Calu3 (cell line): Measurements from ENCODE around the gene SPRED1. TPM values are rescaled to one million over a fixed set of nuclear protein-coding genes. Genes with fewer than 3 reads are reported as not detected.

Source experiments
- BruUV-seq: library from RNA; stranded (reverse); fragments of 400-500 nt; replicated peaks from 2 replicates; lab custom pipeline; 2021; lab: Mats Ljungman, UMichigan
- CTCF ChIA-PET: fragments of 300-600 bp; sonication (Branson Sonifier 250); formaldehyde crosslinking; loops from one replicate; lab custom pipeline; 2022; ENCODE audit warnings: antibody characterized with exemption; lab: Charles Lee
- DNase-seq: peaks from one replicate; pipeline ENCODE4 v3.0.0; 2022
- H3K27ac Mint-ChIP-seq: one replicate; pipeline ENCODE4 v1.8.0; 2022; ENCODE audit warnings: mixed read lengths; ENCODE audit not compliant: unreplicated experiment
- H3K27me3 Mint-ChIP-seq: one replicate; pipeline ENCODE4 v1.8.0; 2022; ENCODE audit warnings: mixed read lengths; ENCODE audit not compliant: unreplicated experiment
- H3K36me3 Mint-ChIP-seq: one replicate; pipeline ENCODE4 v1.8.0; 2022; ENCODE audit warnings: mild to moderate bottlenecking, moderate library complexity, mixed read lengths; ENCODE audit not compliant: insufficient read depth, unreplicated experiment
- H3K4me1 Mint-ChIP-seq: one replicate; pipeline ENCODE4 v1.8.0; 2022; ENCODE audit warnings: mild to moderate bottlenecking, low read depth, mixed read lengths; ENCODE audit not compliant: unreplicated experiment
- H3K4me3 Mint-ChIP-seq: one replicate; pipeline ENCODE4 v1.8.0; 2022; ENCODE audit warnings: mild to moderate bottlenecking, low read depth, moderate library complexity, mixed read lengths; ENCODE audit not compliant: unreplicated experiment
- H3K9me3 Mint-ChIP-seq: one replicate; pipeline ENCODE4 v1.8.0; 2022; ENCODE audit warnings: low read depth, mixed read lengths; ENCODE audit not compliant: unreplicated experiment
- intact Hi-C: fragments of 100-400 bp; cut with micrococcal nuclease; formaldehyde crosslinking; loops from one replicate; pipeline ENCODE4 v1.10.0; 2022; ENCODE audit not compliant: unreplicated experiment
- total RNA-seq: library from RNA; stranded (reverse); gene quantifications from 2 replicates; pipeline ENCODE4 v1.2.3, GENCODE V29; 2022
- TF ChIP-seq, protein P1 (sequence below): fragments of 200-600 bp; IDR thresholded peaks from one replicate; pipeline ENCODE4 v1.8.0; 2022; ENCODE audit warnings: antibody characterized with exemption; ENCODE audit not compliant: unreplicated experiment

The SPRED1 gene
- total RNA-seq, 1 experiment from 2014 or later = 16.1 TPM

DNA sequence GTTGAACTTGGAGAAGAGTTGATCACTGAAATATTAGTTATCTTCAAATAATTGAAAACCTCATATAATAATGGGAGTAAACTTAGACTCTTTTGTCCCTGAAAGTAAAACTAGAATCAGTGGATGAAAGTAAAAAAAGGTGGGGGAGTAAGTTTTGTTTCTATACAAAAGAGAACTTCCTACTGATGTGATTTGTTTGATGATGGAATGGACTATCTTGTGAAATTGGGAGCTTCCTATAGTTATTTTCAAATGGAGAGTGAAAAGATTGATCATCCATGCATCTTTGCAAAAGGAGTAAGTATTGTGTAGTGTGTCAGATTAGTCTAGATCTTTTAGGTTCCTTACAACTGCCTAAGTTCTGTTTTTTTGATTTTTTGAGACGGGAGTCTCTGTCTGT, 28.4 kb downstream of the SPRED1 start:
- Mint-ChIP-seq H3K4me3 (no peak overlapping the region), H3K27ac (no peak overlapping the region), H3K9me3 (no peaks in the 10 kb centered on the region), H3K36me3 (no peaks in the 10 kb centered on the region), H3K27me3 (no peaks in the 10 kb centered on the region), H3K4me1 (no peaks in the 10 kb centered on the region)
- TF ChIP-seq, protein P1, sequence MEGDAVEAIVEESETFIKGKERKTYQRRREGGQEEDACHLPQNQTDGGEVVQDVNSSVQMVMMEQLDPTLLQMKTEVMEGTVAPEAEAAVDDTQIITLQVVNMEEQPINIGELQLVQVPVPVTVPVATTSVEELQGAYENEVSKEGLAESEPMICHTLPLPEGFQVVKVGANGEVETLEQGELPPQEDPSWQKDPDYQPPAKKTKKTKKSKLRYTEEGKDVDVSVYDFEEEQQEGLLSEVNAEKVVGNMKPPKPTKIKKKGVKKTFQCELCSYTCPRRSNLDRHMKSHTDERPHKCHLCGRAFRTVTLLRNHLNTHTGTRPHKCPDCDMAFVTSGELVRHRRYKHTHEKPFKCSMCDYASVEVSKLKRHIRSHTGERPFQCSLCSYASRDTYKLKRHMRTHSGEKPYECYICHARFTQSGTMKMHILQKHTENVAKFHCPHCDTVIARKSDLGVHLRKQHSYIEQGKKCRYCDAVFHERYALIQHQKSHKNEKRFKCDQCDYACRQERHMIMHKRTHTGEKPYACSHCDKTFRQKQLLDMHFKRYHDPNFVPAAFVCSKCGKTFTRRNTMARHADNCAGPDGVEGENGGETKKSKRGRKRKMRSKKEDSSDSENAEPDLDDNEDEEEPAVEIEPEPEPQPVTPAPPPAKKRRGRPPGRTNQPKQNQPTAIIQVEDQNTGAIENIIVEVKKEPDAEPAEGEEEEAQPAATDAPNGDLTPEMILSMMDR = no peak
- intact Hi-C loops = no loop called here
- CTCF ChIA-PET = no interaction called here
- BruUV-seq = no TSS peak
- DNase-seq = no peak

DNA sequence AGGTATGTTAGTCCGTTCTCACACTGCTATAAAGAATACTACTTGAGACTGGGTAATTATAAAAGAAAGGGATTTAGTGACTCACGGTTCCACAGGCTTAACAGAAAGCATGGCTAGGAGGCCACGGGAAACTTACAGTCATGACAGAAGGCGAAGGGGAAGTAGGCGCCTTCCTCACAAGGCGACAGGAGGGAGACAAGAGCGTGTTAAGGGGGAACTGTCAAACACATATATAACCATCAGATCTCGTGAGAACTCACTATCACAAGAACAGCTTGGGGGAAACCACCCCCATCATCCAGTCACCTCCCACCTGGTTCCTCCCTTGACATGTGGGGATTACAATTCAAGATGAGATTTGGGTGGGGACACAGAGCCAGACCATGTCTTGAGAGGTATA, 30.4 kb downstream of the SPRED1 start:
- CTCF ChIA-PET = no interaction called here
- H3K4me3 Mint-ChIP-seq = no peak overlapping the region
- H3K36me3 Mint-ChIP-seq = no peaks in the 10 kb centered on the region
- BruUV-seq = no TSS peak
- no peaks in the 10 kb centered on the region for H3K27me3 Mint-ChIP-seq
- TF ChIP-seq, protein P1 = no peak
- no peaks in the 10 kb centered on the region for H3K4me1 Mint-ChIP-seq
- H3K9me3 Mint-ChIP-seq = peaks cover 3% of the 10 kb centered on the region
- no peak overlapping the region for H3K27ac Mint-ChIP-seq
- no peak for DNase-seq
- intact Hi-C loops = no loop called here

DNA sequence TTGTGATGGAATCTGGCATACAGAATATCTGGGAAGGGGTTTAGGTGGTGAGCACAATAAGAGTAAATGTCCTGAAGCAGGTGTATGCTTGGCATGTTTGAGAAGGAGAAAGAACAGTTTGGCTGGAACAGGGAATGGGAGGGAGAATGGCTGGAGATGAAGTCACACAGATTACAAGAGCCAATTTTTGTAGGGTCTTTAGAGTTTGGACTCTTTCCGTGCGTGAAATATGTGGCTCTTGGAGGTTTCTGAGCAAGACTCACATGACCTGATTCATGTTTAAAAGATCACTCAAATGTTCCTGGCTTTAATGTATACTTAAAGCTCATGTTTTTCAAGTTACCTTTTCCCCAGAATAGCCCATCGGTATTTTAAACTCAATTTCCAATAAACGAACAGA, 32.8 kb downstream of the SPRED1 start:
- no peaks in the 10 kb centered on the region for H3K36me3 Mint-ChIP-seq
- no peak for DNase-seq
- TF ChIP-seq, protein P1 = no peak
- H3K4me3 Mint-ChIP-seq = no peak overlapping the region
- intact Hi-C loops = no loop called here
- CTCF ChIA-PET = interaction anchor here (0.6 kb wide), 1 partner anchor 22 kb away, joined by 4 read pairs; no protein-coding TSS in a partner anchor
- no peaks in the 10 kb centered on the region for H3K4me1 Mint-ChIP-seq
- no TSS peak for BruUV-seq
- no peaks in the 10 kb centered on the region for H3K27me3 Mint-ChIP-seq
- H3K9me3 Mint-ChIP-seq = peaks cover 3% of the 10 kb centered on the region
- H3K27ac Mint-ChIP-seq = no peak overlapping the region

DNA sequence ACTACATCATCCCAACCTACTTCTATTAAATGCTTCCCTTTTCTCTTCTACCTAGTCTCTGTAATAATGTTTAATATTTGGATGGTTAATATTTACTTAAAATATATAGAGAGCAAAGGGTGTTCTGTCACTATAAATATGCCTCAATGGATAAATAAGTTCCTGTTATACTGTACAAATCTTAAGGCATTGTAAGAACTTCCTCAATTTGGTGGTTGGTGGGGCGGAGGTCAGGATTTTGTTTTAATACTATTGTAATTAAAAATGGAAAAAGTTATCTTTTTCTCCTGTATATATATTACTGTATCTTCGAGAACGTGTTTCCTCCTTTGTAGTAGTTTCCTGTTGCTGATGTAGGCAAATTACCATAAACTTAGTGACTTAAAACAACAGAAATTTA, 41.5 kb downstream of the SPRED1 start:
- intact Hi-C loops = no loop called here
- CTCF ChIA-PET = no interaction called here
- no TSS peak for BruUV-seq
- Mint-ChIP-seq H3K9me3 (no peaks in the 10 kb centered on the region), H3K4me3 (no peak overlapping the region), H3K36me3 (no peaks in the 10 kb centered on the region), H3K4me1 (no peaks in the 10 kb centered on the region), H3K27me3 (no peaks in the 10 kb centered on the region), H3K27ac (no peak overlapping the region)
- TF ChIP-seq, protein P1 = no peak
- no peak for DNase-seq
